NT2/D1 (cell line): ENCODE measurements around the gene SLC27A3.
A peak's percentile ranks its signal among the peaks of the same experiment; 100 is the strongest.

Experiments
- DNase-seq: peaks from one replicate; pipeline ENCODE4 v3.0.0-alpha.2; 2011; ENCODE audit warnings: low read depth, low spot score
- H3K27me3 ChIP-seq: 2 replicates; pipeline ENCODE4 v1.6.0; 2011; ENCODE audit warnings: mild to moderate bottlenecking; ENCODE audit not compliant: insufficient read length, insufficient read depth
- H3K36me3 ChIP-seq: 2 replicates; pipeline ENCODE4 v1.6.1; 2011; ENCODE audit warnings: mild to moderate bottlenecking, low read length, mixed read lengths; ENCODE audit not compliant: insufficient read depth, insufficient read length
- H3K4me1 ChIP-seq: 2 replicates; pipeline ENCODE4 v1.5.1; 2011; ENCODE audit not compliant: insufficient read depth, insufficient read length
- H3K4me3 ChIP-seq: 2 replicates; pipeline ENCODE4 v1.5.1; 2011; ENCODE audit warnings: low read depth; ENCODE audit not compliant: insufficient read length
- H3K9ac ChIP-seq: 2 replicates; pipeline ENCODE4 v1.6.0; 2011; ENCODE audit warnings: low read depth; ENCODE audit not compliant: insufficient read length
- H3K9me3 ChIP-seq: 2 replicates; pipeline ENCODE4 v1.5.1; 2011; ENCODE audit warnings: mild to moderate bottlenecking, low read length; ENCODE audit not compliant: insufficient read depth
- SUZ12 ChIP-seq: IDR thresholded peaks from 2 replicates; pipeline ENCODE4 v1.6.1; 2011; ENCODE audit not compliant: insufficient read length, insufficient read depth; ENCODE audit errors: extremely low read depth
- YY1 ChIP-seq: IDR thresholded peaks from 2 replicates; pipeline ENCODE4 v1.6.1; 2011; ENCODE audit not compliant: insufficient read length, insufficient read depth
- ZNF274 ChIP-seq: IDR thresholded peaks from 2 replicates; pipeline ENCODE4 v1.6.1; 2011; ENCODE audit warnings: mild to moderate bottlenecking, low read depth, low read length

The SLC27A3 gene

GRCh38 chr1:153771261-153771660 is 3.9 kb upstream of the SLC27A3 start:
- Histone ChIP-seq H3K9me3 (no peaks in the 10 kb centered on the region), H3K4me3 (no peak overlapping the region), H3K4me1 (peaks cover 21% of the 10 kb centered on the region), H3K36me3 (peaks cover 78% of the 10 kb centered on the region), H3K27me3 (no peaks in the 10 kb centered on the region), H3K9ac (peak overlapping the region; percentile 18)
- no peak for TF ChIP-seq ZNF274
- no peak for TF ChIP-seq YY1
- no peak for TF ChIP-seq SUZ12
- no peak for DNase-seq

GRCh38 chr1:153771841-153772593 is 3.2 kb upstream of the SLC27A3 start:
- H3K36me3 ChIP-seq: peaks cover 74% of the 10 kb centered on the region

GRCh38 chr1:153773096-153773921 is 1.9 kb upstream of the SLC27A3 start:
- peaks cover 61% of the 10 kb centered on the region for H3K36me3 ChIP-seq
- H3K9me3 ChIP-seq: no peaks in the 10 kb centered on the region
- DNase-seq: no peak
- no peak overlapping the region for H3K9ac ChIP-seq
- TF ChIP-seq ZNF274 (no peak), YY1 (no peak), SUZ12 (no peak)
- no peak overlapping the region for H3K4me3 ChIP-seq
- H3K27me3 ChIP-seq: no peaks in the 10 kb centered on the region
- peaks cover 34% of the 10 kb centered on the region for H3K4me1 ChIP-seq

More at GRCh38 chr1:153771841-153772593, 3.2 kb upstream of the SLC27A3 start:
- DNase-seq: peak; percentile 38
- Histone ChIP-seq H3K4me3 (no peak overlapping the region), H3K27me3 (no peaks in the 10 kb centered on the region), H3K9ac (peak overlapping the region; percentile 18), H3K4me1 (peaks cover 29% of the 10 kb centered on the region), H3K9me3 (no peaks in the 10 kb centered on the region)
- TF ChIP-seq SUZ12: no peak
- no peak for TF ChIP-seq YY1
- TF ChIP-seq ZNF274: no peak

- no peak for TF ChIP-seq YY1
- no peak for TF ChIP-seq ZNF274
- no peak for TF ChIP-seq SUZ12
- Histone ChIP-seq H3K4me1 (peaks cover 34% of the 10 kb centered on the region), H3K4me3 (no peak overlapping the region), H3K9ac (peak overlapping the region; percentile 99), H3K9me3 (no peaks in the 10 kb centered on the region), H3K36me3 (peaks cover 60% of the 10 kb centered on the region), H3K27me3 (no peaks in the 10 kb centered on the region)
- DNase-seq: no peak
Observed at GRCh38 chr1:153774026-153774595, 1.1 kb upstream of the SLC27A3 start.

GRCh38 chr1:153775458-153776327 is 486 bp downstream of the SLC27A3 start:
- peak; percentile 82 for DNase-seq
- Histone ChIP-seq H3K27me3 (no peaks in the 10 kb centered on the region), H3K9ac (peak overlapping the region; percentile 99), H3K9me3 (no peaks in the 10 kb centered on the region), H3K4me3 (peak overlapping the region; percentile 69), H3K4me1 (peaks cover 34% of the 10 kb centered on the region), H3K36me3 (peaks cover 56% of the 10 kb centered on the region)
- no peak for TF ChIP-seq SUZ12
- TF ChIP-seq ZNF274: no peak
- TF ChIP-seq YY1: no peak

GRCh38 chr1:153776352-153776751 is 1.1 kb downstream of the SLC27A3 start:
- Histone ChIP-seq H3K9ac (peak overlapping the region; percentile 57), H3K36me3 (peaks cover 50% of the 10 kb centered on the region), H3K9me3 (no peaks in the 10 kb centered on the region), H3K27me3 (no peaks in the 10 kb centered on the region), H3K4me1 (peaks cover 32% of the 10 kb centered on the region), H3K4me3 (peak overlapping the region; percentile 69)
- DNase-seq: no peak
- no peak for TF ChIP-seq SUZ12
- TF ChIP-seq YY1: no peak
- TF ChIP-seq ZNF274: no peak
